ENCODE measurements around the gene TPCN1. TPM values are rescaled to one million over a fixed set of nuclear protein-coding genes. Genes with fewer than 3 reads are reported as not detected.

TPCN1 gene
- total and polyA plus RNA-seq, 2 of the 8 experiments (the other 6 are each of a cell fraction or from before 2014, with no cell fraction given), result 14.9 to 21.4 TPM

GRCh38 chr12:113221997-113222729 lies 899 bp downstream of the TPCN1 start (continued):
- no peak for TF ChIP-seq NRF1 (IDR thresholded peaks at IDR 0.05; ENCODE audit: low read depth, low read length)
- no peak for TF ChIP-seq CREB1 (IDR thresholded peaks at IDR 0.05)
- TF ChIP-seq SRF (IDR thresholded peaks at IDR 0.05; ENCODE audit: low read depth, low read length), result no peak
- no peak for TF ChIP-seq CEBPB (IDR thresholded peaks at IDR 0.05; ENCODE audit: low read depth, low read length)

All from H1 (cell line).